Measurements from ENCODE around the gene ACACA.

DNA sequence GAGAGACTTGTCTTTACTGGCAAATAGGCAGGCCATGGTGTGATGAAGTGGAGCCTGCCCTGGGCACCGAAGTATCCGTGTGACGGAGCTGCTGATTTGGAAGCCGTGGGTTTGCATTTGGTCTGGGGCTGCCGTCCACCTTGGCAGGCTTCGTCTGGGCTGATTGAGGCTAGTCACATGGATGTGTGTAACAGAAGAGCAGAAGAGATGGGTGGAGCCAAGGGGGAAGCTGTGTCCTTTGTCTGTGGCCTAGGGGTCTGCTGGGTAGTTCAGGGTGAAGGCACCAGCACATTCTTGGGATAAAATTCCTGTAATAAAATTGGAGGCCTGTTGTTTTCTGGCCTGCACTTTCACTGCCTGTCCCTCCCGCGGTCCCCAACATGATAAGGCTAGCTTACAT lies 351.7 kb downstream of the ACACA start:
- no peak for TF ChIP-seq ELK4 (IDR thresholded peaks at IDR 0.05; ENCODE audit: borderline replicate concordance, low read depth, low read length)
- TF ChIP-seq GLIS1 (tag by site-specific recombination; IDR thresholded peaks at IDR 0.05): no peak
- TF ChIP-seq, protein P1, sequence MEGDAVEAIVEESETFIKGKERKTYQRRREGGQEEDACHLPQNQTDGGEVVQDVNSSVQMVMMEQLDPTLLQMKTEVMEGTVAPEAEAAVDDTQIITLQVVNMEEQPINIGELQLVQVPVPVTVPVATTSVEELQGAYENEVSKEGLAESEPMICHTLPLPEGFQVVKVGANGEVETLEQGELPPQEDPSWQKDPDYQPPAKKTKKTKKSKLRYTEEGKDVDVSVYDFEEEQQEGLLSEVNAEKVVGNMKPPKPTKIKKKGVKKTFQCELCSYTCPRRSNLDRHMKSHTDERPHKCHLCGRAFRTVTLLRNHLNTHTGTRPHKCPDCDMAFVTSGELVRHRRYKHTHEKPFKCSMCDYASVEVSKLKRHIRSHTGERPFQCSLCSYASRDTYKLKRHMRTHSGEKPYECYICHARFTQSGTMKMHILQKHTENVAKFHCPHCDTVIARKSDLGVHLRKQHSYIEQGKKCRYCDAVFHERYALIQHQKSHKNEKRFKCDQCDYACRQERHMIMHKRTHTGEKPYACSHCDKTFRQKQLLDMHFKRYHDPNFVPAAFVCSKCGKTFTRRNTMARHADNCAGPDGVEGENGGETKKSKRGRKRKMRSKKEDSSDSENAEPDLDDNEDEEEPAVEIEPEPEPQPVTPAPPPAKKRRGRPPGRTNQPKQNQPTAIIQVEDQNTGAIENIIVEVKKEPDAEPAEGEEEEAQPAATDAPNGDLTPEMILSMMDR (tag by site-specific recombination; IDR thresholded peaks at IDR 0.05): no peak
- TF ChIP-seq ATF2 (tag by site-specific recombination; IDR thresholded peaks at IDR 0.05; ENCODE audit: low read depth): no peak
- TF ChIP-seq ZNF658 (tag by site-specific recombination; IDR thresholded peaks at IDR 0.05): no peak
- TF ChIP-seq ZNF274 (IDR thresholded peaks at IDR 0.05; ENCODE audit: low read length): no peak
- TF ChIP-seq ZNF274 (tag by site-specific recombination; IDR thresholded peaks at IDR 0.05; ENCODE audit: borderline replicate concordance): no peak
- no peak for TF ChIP-seq PBX3 (CRISPR knock-in tag; IDR thresholded peaks at IDR 0.05)
- TF ChIP-seq, protein P2, sequence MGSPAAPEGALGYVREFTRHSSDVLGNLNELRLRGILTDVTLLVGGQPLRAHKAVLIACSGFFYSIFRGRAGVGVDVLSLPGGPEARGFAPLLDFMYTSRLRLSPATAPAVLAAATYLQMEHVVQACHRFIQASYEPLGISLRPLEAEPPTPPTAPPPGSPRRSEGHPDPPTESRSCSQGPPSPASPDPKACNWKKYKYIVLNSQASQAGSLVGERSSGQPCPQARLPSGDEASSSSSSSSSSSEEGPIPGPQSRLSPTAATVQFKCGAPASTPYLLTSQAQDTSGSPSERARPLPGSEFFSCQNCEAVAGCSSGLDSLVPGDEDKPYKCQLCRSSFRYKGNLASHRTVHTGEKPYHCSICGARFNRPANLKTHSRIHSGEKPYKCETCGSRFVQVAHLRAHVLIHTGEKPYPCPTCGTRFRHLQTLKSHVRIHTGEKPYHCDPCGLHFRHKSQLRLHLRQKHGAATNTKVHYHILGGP (tag by site-specific recombination; IDR thresholded peaks at IDR 0.05): no peak

Data from HEK293 (cell line).